Activated naive CD4-positive, alpha-beta T cell treated with anti-CD3 and anti-CD28 coated beads for 36 hours (primary cell): ENCODE measurements around the gene FIZ1. TPM values are rescaled to one million over a fixed set of nuclear protein-coding genes. Genes with fewer than 3 reads are reported as not detected.
A peak's percentile ranks its signal among the peaks of the same experiment; 100 is the strongest.

ENCODE experiments used
- CTCF ChIA-PET: fragments of 350-600 bp; sonication (Branson Sonifier 250); formaldehyde crosslinking; loops from one replicate; lab custom pipeline; 2021; ENCODE audit warnings: antibody characterized with exemption; lab: Charles Lee
- DNase-seq: peaks from one replicate; pipeline ENCODE4 v3.0.0-alpha.2; 2020
- H3K27ac Mint-ChIP-seq: one replicate; pipeline ENCODE4 v1.8.0; 2021; ENCODE audit warnings: mild to moderate bottlenecking, mixed read lengths
- H3K27me3 Mint-ChIP-seq: one replicate; pipeline ENCODE4 v1.8.0; 2021; ENCODE audit warnings: low read depth, mixed read lengths
- H3K36me3 Mint-ChIP-seq: one replicate; pipeline ENCODE4 v1.8.0; 2021; ENCODE audit warnings: low read depth, mixed read lengths
- H3K4me1 Mint-ChIP-seq: one replicate; pipeline ENCODE4 v1.8.0; 2021; ENCODE audit warnings: low read depth, mixed read lengths
- H3K4me3 Mint-ChIP-seq: one replicate; pipeline ENCODE4 v1.8.0; 2021; ENCODE audit warnings: mild to moderate bottlenecking, moderate library complexity, mixed read lengths
- H3K9me3 Mint-ChIP-seq: one replicate; pipeline ENCODE4 v1.8.0; 2021; ENCODE audit warnings: mixed read lengths
- intact Hi-C: fragments of 100-400 bp; cut with micrococcal nuclease; formaldehyde crosslinking; loops from one replicate; pipeline ENCODE4 v1.15.1; 2023
- total RNA-seq, 2 experiments: library from RNA; stranded (reverse); gene quantifications; one replicate each; pipeline ENCODE4 v1.2.3, GENCODE V29; 2021

The FIZ1 gene
- total RNA-seq, 2 experiments from 2014 or later = 12.8 to 14.8 TPM

GRCh38 chr19:55618426-55618825, 19.1 kb upstream of the FIZ1 start:
- H3K4me1 Mint-ChIP-seq = peaks cover 30% of the 10 kb centered on the region
- no peak overlapping the region for H3K27ac Mint-ChIP-seq
- H3K9me3 Mint-ChIP-seq = no peaks in the 10 kb centered on the region
- H3K36me3 Mint-ChIP-seq = peaks cover 21% of the 10 kb centered on the region
- no peak overlapping the region for H3K4me3 Mint-ChIP-seq
- DNase-seq = no peak
- CTCF ChIA-PET = interaction anchor here (1.1 to 3.2 kb wide), 3 partner anchors 12 to 14 kb away, joined by 3 to 18 read pairs (median 5); partner anchors contain the start of gene ZNF865
- H3K27me3 Mint-ChIP-seq = no peaks in the 10 kb centered on the region
- intact Hi-C loops = no loop called here

DNA sequence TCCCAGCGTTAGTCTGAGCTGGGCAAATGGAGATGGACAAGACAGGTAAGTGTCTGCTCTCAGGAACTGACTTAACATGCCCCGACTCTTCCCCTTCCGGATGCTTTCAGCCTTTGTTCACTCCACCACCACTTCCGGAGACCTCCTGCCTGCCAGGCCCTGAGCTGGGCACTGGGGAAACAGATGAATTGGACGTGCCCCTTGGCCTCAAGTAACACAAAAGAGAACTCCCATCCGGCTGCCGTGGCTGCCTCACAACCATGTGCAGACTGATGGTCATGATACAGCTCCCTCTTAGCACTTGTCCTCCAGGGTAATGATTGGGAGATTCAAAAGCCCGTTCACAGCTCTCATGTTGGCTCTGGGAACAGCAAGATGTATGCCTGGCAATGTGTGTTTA, 18.1 kb upstream of the FIZ1 start:
- Mint-ChIP-seq H3K27me3 (no peaks in the 10 kb centered on the region), H3K27ac (peak overlapping the region; percentile 30), H3K36me3 (peaks cover 27% of the 10 kb centered on the region), H3K9me3 (no peaks in the 10 kb centered on the region), H3K4me3 (no peak overlapping the region), H3K4me1 (peaks cover 27% of the 10 kb centered on the region)
- CTCF ChIA-PET = interaction anchor here (0.8 to 1.4 kb wide), 2 partner anchors 11 to 15 kb away, joined by 3 to 5 read pairs; no protein-coding TSS in a partner anchor
- intact Hi-C loops = no loop called here
- DNase-seq = no peak

DNA sequence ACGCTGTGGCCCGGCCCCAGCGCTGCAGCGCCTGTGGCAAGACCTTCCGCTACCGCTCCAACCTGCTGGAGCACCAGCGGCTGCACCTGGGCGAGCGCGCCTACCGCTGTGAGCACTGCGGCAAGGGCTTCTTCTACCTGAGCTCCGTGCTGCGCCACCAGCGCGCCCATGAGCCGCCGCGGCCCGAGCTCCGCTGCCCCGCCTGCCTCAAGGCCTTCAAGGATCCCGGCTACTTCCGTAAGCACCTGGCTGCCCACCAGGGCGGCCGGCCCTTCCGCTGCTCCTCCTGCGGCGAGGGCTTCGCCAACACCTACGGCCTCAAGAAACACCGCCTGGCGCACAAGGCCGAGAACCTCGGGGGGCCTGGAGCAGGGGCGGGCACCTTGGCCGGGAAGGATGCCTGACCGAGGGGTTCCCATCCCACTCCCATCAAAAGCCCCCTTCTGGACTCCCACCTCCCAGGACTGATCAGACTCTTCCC, 17.1 kb upstream of the FIZ1 start:
- H3K4me1 Mint-ChIP-seq = peaks cover 35% of the 10 kb centered on the region
- intact Hi-C loops = no loop called here
- no peak overlapping the region for H3K4me3 Mint-ChIP-seq
- no peak overlapping the region for H3K27ac Mint-ChIP-seq
- DNase-seq = no peak
- no peaks in the 10 kb centered on the region for H3K27me3 Mint-ChIP-seq
- peaks cover 27% of the 10 kb centered on the region for H3K36me3 Mint-ChIP-seq
- CTCF ChIA-PET = no interaction called here
- no peaks in the 10 kb centered on the region for H3K9me3 Mint-ChIP-seq

- CTCF ChIA-PET = no interaction called here
- intact Hi-C loops = no loop called here
- peaks cover 35% of the 10 kb centered on the region for H3K4me1 Mint-ChIP-seq
These were observed 16.5 kb upstream of the FIZ1 start for GRCh38 chr19:55615543-55616394.

GRCh38 chr19:55614711-55615542, 15.6 kb upstream of the FIZ1 start:
- intact Hi-C loops = no loop called here
- no peak for DNase-seq
- H3K4me1 Mint-ChIP-seq = peaks cover 32% of the 10 kb centered on the region
- H3K9me3 Mint-ChIP-seq = no peaks in the 10 kb centered on the region
- H3K36me3 Mint-ChIP-seq = peaks cover 23% of the 10 kb centered on the region
- no peak overlapping the region for H3K27ac Mint-ChIP-seq
- no peak overlapping the region for H3K4me3 Mint-ChIP-seq
- H3K27me3 Mint-ChIP-seq = no peaks in the 10 kb centered on the region
- CTCF ChIA-PET = no interaction called here

More at GRCh38 chr19:55615543-55616394, 16.5 kb upstream of the FIZ1 start:
- Mint-ChIP-seq H3K27ac (no peak overlapping the region), H3K36me3 (peaks cover 27% of the 10 kb centered on the region), H3K27me3 (no peaks in the 10 kb centered on the region), H3K4me3 (no peak overlapping the region), H3K9me3 (no peaks in the 10 kb centered on the region)
- no peak for DNase-seq

DNA sequence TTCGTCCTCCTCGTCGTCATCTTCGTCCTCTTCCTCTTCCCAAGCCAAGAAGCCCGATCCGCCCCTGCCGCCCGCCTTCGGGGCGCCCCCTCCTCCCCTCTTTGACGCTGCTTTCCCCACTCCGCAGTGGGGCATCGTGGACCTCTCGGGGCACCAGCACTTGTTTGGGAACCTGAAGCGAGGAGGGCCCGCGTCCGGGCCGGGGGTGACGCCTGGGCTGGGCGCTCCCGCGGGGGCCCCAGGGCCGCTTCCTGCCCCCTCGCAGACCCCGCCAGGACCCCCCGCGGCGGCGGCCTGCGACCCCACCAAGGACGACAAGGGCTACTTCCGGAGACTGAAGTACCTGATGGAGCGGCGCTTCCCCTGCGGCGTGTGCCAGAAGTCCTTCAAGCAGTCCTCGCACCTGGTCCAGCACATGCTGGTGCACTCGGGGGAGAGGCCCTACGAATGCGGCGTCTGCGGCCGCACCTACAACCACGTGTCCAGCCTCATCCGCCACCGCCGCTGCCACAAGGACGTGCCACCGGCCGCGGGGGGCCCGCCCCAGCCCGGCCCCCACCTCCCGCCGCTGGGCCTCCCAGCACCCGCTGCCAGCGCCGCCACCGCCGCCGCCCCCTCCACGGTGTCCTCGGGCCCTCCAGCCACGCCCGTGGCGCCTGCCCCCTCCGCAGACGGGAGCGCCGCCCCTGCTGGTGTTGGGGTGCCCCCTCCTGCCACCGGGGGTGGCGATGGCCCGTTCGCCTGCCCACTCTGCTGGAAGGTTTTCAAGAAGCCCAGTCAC, 14.8 kb upstream of the FIZ1 start:
- DNase-seq = no peak
- intact Hi-C loops = no loop called here
- H3K9me3 Mint-ChIP-seq = no peaks in the 10 kb centered on the region
- H3K36me3 Mint-ChIP-seq = peaks cover 24% of the 10 kb centered on the region
- H3K4me3 Mint-ChIP-seq = no peak overlapping the region
- CTCF ChIA-PET = no interaction called here
- no peaks in the 10 kb centered on the region for H3K27me3 Mint-ChIP-seq
- H3K4me1 Mint-ChIP-seq = peaks cover 30% of the 10 kb centered on the region
- no peak overlapping the region for H3K27ac Mint-ChIP-seq

- no peak for DNase-seq
- Mint-ChIP-seq H3K27me3 (no peaks in the 10 kb centered on the region), H3K36me3 (peaks cover 23% of the 10 kb centered on the region), H3K4me1 (peaks cover 34% of the 10 kb centered on the region), H3K27ac (no peak overlapping the region), H3K9me3 (no peaks in the 10 kb centered on the region), H3K4me3 (no peak overlapping the region)
- intact Hi-C loops = no loop called here
- CTCF ChIA-PET = interaction anchor here (0.6 kb wide), 1 partner anchor 26 kb away, joined by 4 read pairs; no protein-coding TSS in a partner anchor
These were observed 14.1 kb upstream of the FIZ1 start for GRCh38 chr19:55613396-55613795.

DNA sequence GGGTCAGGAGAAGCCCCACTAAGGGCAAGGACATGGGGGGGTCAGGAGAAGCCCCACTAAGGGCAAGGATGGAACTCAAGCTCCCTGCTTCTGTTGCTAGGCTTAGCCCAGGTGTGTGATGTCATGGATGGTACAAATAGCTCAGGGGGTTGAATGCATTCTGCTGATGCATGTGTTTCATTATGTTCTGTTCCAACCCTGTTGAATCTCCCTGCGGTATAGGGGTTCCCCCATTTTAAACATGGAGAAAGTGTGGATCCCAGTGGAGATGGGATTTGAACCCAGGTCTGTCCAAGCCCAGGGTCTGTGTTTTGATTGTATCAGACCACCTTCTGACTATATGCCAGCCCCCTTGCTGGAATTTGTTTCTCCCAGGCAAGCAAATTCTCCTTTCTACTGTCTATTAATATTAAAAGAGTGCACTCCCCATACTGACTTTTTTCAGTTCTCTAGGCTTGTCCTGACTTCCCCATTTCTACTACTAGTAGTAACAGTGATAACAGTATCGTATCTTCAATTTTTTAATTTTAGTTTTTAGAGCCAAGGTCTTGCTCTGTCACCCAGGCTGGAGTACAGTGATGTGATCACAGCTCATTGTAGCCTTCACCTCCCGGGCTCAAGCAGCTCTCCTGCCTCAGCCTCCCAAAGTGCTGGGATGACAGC, 12.8 kb upstream of the FIZ1 start:
- Mint-ChIP-seq H3K9me3 (no peaks in the 10 kb centered on the region), H3K27me3 (no peaks in the 10 kb centered on the region), H3K36me3 (peaks cover 23% of the 10 kb centered on the region), H3K4me3 (no peak overlapping the region), H3K27ac (no peak overlapping the region), H3K4me1 (peaks cover 44% of the 10 kb centered on the region)
- intact Hi-C loops = no loop called here
- CTCF ChIA-PET = no interaction called here
- no peak for DNase-seq

- no peak for DNase-seq
- CTCF ChIA-PET = interaction anchor here (0.7 kb wide), 1 partner anchor 55 kb away, joined by 3 read pairs; no protein-coding TSS in a partner anchor
- Mint-ChIP-seq H3K27me3 (no peaks in the 10 kb centered on the region), H3K4me3 (no peak overlapping the region), H3K36me3 (peaks cover 23% of the 10 kb centered on the region), H3K4me1 (peaks cover 49% of the 10 kb centered on the region), H3K9me3 (no peaks in the 10 kb centered on the region), H3K27ac (no peak overlapping the region)
- intact Hi-C loops = no loop called here
These were observed 12.1 kb upstream of the FIZ1 start for GRCh38 chr19:55611300-55611982.

- no peaks in the 10 kb centered on the region for H3K9me3 Mint-ChIP-seq
- no peak overlapping the region for H3K27ac Mint-ChIP-seq
- no peaks in the 10 kb centered on the region for H3K27me3 Mint-ChIP-seq
- peaks cover 58% of the 10 kb centered on the region for H3K4me1 Mint-ChIP-seq
- CTCF ChIA-PET = interaction anchor here (1.3 kb wide), 1 partner anchor 24 kb away, joined by 4 read pairs; no protein-coding TSS in a partner anchor
- intact Hi-C loops = loop anchor here (5.0 to 10.0 kb wide), 2 partner anchors 33 to 465 kb away; partner anchors contain the start of genes TNNT1, ZNF580 and ZNF581
- no peak for DNase-seq
- no peak overlapping the region for H3K4me3 Mint-ChIP-seq
- peaks cover 24% of the 10 kb centered on the region for H3K36me3 Mint-ChIP-seq
These were observed 10.0 kb upstream of the FIZ1 start for GRCh38 chr19:55609326-55609725.

- Mint-ChIP-seq H3K27me3 (no peaks in the 10 kb centered on the region), H3K9me3 (no peaks in the 10 kb centered on the region), H3K4me1 (peaks cover 59% of the 10 kb centered on the region), H3K36me3 (peaks cover 21% of the 10 kb centered on the region), H3K27ac (peak overlapping the region; percentile 93), H3K4me3 (peak overlapping the region; percentile 89)
- intact Hi-C loops = loop anchor here (1.0 to 10.0 kb wide), 5 partner anchors 35 to 462 kb away; partner anchors contain the start of genes ISOC2, TNNT1, U2AF2 and ZNF580
- DNase-seq = no peak
- CTCF ChIA-PET = interaction anchor here (0.5 to 3.0 kb wide), 17 partner anchors 11 to 186 kb away, joined by 3 to 41 read pairs (median 5); partner anchors contain the start of genes NAT14, ZNF579 and ZNF784
These were observed 7.5 kb upstream of the FIZ1 start for GRCh38 chr19:55606817-55607216.
